Muscle layer of colon (tissue), 2 donors: ENCODE measurements around the gene TSPAN9.

Source experiments
- H3K27ac ChIP-seq: one replicate; pipeline ENCODE4 v1.7.0; 2013; ENCODE audit warnings: low read depth, mild to moderate bottlenecking, low read length, moderate library complexity
- H3K27me3 ChIP-seq, 2 donors: one replicate each; pipeline ENCODE4 v1.7.0; 2013; ENCODE audit warnings: low read length in 2 of 2, mild to moderate bottlenecking in 2 of 2; ENCODE audit not compliant: insufficient read depth in 2 of 2, control insufficient read depth in 1 of 2
- H3K36me3 ChIP-seq: one replicate; pipeline ENCODE4 v1.7.0; 2013; ENCODE audit warnings: mild to moderate bottlenecking, low read length; ENCODE audit not compliant: insufficient read depth
- H3K4me1 ChIP-seq: one replicate; pipeline ENCODE4 v1.7.0; 2013; ENCODE audit warnings: mild to moderate bottlenecking, low read length; ENCODE audit not compliant: insufficient read depth
- H3K4me3 ChIP-seq, 2 donors: one replicate each; pipeline ENCODE4 v1.7.0; 2013; ENCODE audit warnings: low read length in 2 of 2, low read depth in 1 of 2, mild to moderate bottlenecking in 1 of 2, moderate library complexity in 1 of 2
- H3K9ac ChIP-seq: one replicate; pipeline ENCODE4 v1.7.0; 2013; ENCODE audit warnings: low read length
- H3K9me3 ChIP-seq: one replicate; pipeline ENCODE4 v1.7.0; 2013; ENCODE audit warnings: mild to moderate bottlenecking, low read length
- donor health status: abdominal sarcoma.
- donor health status: Adenocarcinoma of cecum.

Gene TSPAN9

DNA sequence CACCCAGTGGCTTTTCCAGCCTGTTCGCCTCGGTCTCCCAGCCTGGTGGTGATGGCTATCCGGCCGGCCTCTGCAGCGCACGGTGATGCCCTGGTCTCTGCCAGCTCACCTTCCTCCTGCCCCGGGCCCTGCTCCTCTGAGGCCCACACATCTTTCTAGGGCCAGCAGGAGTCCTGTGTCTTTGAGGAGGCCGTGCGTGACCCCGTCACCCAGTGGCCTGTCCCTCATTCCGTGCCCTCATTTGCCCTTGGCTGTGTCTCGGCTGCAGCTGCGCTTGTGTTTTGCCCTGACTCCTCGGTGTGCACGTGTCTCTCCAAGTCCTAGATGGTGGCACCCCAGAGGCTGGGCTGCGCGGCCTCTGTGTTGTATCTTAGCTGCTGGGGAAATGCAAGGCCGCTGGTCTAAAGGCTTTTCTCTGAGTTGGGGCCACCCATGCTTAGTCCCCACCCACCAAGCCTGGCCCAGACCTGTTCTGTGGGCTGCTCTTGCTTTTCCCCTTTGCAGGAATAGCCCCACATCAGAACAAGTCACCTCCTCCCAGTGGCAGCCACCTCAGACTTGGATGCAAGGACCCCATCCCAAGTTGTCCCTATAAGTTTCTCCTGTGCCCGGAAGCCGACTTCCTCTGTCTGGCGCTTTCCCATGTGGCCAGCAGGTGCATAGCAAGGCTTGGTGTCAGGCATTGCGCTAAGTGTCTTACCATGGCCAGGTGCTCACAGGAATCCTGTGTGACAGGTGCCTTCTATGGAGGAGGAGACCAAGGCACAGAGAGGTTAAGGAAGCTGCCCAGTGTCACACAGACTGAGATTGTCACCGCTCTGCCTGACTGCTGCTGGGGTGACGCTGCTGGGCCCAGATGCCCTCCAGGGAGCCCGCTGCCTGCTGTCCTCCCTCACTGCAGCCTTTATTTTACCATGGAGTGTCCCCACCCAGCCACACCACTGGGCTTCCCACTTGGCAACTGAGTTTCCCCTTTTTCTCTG, 64.5 kb downstream of the TSPAN9 start:
- Histone ChIP-seq H3K9me3 (no peaks in the 10 kb centered on the region), H3K27ac (no peak overlapping the region), H3K36me3 (no peaks in the 10 kb centered on the region), H3K4me1 (no peaks in the 10 kb centered on the region), H3K27me3 (peaks cover 0 to 3% of the 10 kb centered on the region in 2 donors), H3K4me3 (no peak overlapping the region), H3K9ac (no peak overlapping the region)

DNA sequence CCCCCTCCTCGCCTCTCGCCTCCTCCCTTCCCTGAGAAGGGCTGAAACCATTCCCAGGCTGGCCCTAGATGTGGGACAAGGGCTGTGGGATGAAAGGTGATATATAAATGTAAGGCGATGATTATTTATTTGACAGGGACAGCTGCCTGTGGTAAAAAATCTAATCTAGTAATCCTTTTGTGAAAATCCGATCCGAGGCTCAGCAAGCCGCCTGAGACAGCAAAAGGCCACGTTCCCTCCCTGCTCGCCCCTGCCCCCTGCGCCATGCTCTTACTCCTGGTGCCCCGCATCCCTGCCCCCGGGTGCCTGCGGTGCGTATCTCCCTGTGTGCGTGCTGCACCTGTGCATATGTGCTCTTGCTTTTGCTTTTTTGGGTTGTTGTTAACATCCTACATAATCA, 65.2 kb downstream of the TSPAN9 start:
- Histone ChIP-seq H3K4me3 (no peak overlapping the region), H3K4me1 (no peaks in the 10 kb centered on the region), H3K27ac (no peak overlapping the region), H3K36me3 (no peaks in the 10 kb centered on the region), H3K9ac (no peak overlapping the region), H3K27me3 (peaks cover 0 to 3% of the 10 kb centered on the region in 2 donors), H3K9me3 (no peaks in the 10 kb centered on the region)

DNA sequence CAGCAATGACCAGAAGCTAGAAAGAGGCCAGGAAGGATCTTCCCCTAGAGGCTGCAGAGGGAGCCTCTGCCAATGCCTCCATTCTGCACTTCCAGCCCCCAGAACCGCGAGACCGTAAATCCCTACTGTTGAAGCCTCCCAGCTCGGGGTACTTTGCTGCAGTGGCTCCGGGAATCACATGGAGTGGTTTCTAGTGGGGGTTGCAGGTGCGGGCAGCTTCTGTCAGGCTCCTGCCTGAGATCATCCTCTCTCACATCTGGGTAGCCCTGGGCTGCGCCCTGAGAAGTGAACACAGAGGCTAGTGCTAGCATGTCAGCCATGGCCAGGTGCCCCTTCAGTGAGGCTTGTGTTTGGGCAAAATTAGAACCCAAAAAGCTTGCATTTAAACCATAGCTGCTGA, 67.3 kb downstream of the TSPAN9 start:
- peaks cover 0 to 3% of the 10 kb centered on the region in 2 donors for H3K27me3 ChIP-seq
- H3K36me3 ChIP-seq = no peaks in the 10 kb centered on the region
- no peak overlapping the region for H3K4me3 ChIP-seq
- H3K9me3 ChIP-seq = no peaks in the 10 kb centered on the region
- no peak overlapping the region for H3K27ac ChIP-seq
- H3K9ac ChIP-seq = no peak overlapping the region
- peaks cover 6% of the 10 kb centered on the region for H3K4me1 ChIP-seq

DNA sequence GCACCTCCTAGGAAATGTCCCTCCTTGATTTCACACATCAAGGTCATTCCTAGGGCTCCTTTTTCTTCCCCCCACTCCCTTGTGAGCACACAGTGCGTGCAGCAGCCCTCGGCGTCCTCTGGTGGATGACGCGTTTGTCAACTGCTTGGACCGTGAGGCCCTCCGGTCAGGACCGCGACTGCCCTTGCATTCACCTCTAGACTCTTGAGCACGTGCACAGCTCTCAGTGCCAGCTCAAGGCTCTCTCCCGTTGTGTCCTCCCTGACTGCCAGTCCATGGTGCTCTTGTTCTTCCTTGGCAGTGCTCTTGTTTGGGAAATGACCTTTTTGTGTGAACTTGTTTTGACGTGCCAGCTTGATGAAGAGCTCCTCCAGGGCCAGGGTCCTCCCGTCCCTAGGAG, 67.9 kb downstream of the TSPAN9 start:
- H3K27me3 ChIP-seq = peaks cover 0 to 3% of the 10 kb centered on the region in 2 donors
- no peak overlapping the region for H3K9ac ChIP-seq
- H3K36me3 ChIP-seq = no peaks in the 10 kb centered on the region
- no peak overlapping the region for H3K27ac ChIP-seq
- no peaks in the 10 kb centered on the region for H3K9me3 ChIP-seq
- H3K4me3 ChIP-seq = no peak overlapping the region
- peaks cover 11% of the 10 kb centered on the region for H3K4me1 ChIP-seq

DNA sequence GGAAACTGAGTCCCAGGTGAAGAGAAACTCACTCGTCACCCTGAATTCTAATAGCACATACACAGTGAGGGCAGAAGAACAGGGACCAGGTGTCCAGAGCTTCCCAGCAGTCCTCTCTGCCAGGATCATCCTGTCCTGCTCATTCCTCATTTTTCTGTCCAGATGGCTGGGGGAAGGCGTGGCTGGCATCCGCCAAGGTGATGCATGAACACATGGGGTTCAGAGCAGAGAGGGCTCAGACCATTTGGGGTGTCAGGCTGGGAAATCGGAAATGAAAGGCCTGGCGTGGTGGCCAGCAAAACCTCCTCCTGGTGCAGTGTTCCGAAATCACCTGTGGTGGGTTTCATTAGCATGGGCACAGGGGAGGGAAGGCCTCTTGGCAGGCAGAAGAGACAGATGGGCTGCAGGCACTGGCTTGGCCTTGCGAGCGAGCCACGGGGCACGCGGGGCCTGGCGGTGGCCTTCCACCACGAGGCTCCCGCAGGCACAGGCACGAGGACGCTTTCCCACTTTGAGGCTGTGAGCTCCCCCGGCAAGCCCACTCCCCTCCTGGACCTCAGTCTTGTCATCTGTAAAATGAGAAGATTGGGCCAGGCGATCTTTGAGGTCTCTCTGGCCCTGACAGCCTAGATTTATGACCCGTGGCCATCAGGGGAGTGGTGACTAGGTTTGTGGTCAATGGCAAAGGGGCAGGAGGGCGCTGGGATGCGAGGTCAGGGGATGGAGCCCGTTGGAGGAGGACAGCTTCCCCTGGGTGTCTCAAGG, 68.5 kb downstream of the TSPAN9 start:
- no peak overlapping the region for H3K27ac ChIP-seq
- H3K4me3 ChIP-seq = no peak overlapping the region
- peaks cover 0 to 3% of the 10 kb centered on the region in 2 donors for H3K27me3 ChIP-seq
- no peak overlapping the region for H3K9ac ChIP-seq
- H3K4me1 ChIP-seq = peaks cover 18% of the 10 kb centered on the region
- no peaks in the 10 kb centered on the region for H3K9me3 ChIP-seq
- H3K36me3 ChIP-seq = no peaks in the 10 kb centered on the region

DNA sequence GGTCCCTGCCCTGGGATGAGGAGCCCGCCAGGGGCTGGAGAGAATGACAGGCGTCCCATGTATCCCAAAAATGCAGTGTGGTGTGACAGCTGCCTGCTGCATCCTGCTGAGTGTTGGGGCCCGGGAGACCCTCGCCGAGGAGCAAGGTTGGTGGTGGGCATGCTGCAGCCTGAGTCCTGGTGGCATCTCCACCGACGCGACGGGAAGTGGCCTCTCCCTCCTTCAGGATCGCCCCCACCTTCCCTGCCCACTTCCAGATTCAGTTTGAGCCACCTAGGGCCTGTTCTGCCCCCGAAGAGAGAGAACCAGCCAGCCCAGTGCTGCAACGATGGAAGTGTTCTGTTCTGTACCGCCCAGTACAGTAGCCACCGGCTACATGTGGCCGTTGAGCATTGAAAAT, 70.1 kb downstream of the TSPAN9 start:
- Histone ChIP-seq H3K4me1 (peaks cover 25% of the 10 kb centered on the region), H3K27ac (no peak overlapping the region), H3K36me3 (no peaks in the 10 kb centered on the region), H3K4me3 (no peak overlapping the region), H3K27me3 (peaks cover 0 to 3% of the 10 kb centered on the region in 2 donors), H3K9ac (no peak overlapping the region), H3K9me3 (no peaks in the 10 kb centered on the region)

DNA sequence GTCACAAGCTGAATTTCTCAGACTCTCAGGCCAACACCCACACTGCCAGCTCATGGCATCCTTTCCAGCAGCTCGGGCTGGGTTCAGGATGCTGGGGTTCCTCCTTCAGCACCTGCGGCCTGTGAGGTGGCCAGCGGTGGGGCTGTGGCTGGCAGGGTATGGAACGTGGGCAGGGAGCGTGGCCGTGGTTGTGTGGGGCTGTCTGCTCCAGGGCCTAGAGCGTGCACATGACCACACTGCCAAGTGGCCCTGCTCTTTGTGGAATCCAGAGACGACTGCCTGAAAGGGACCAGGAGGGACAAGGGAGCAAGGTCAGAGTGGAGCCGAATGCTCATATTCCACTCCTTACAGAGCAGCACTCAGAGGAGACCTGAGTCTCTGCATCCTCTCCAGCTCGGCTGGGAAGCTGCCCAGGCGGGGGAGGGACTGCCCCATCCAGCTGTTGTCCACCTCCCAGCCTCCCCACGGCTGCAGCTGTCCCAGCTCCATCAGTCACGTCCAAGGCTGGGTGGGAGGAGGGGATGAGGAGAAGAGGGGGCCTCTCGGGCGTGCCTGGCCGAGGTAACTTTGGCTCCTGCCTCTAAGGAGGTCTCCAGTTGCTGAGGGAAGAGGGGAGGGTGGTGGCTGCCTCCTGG, 71.3 kb downstream of the TSPAN9 start:
- Histone ChIP-seq H3K27me3 (peaks cover 0 to 3% of the 10 kb centered on the region in 2 donors), H3K27ac (no peak overlapping the region), H3K36me3 (no peaks in the 10 kb centered on the region), H3K4me3 (no peak overlapping the region), H3K4me1 (peaks cover 25% of the 10 kb centered on the region), H3K9me3 (no peaks in the 10 kb centered on the region), H3K9ac (no peak overlapping the region)

DNA sequence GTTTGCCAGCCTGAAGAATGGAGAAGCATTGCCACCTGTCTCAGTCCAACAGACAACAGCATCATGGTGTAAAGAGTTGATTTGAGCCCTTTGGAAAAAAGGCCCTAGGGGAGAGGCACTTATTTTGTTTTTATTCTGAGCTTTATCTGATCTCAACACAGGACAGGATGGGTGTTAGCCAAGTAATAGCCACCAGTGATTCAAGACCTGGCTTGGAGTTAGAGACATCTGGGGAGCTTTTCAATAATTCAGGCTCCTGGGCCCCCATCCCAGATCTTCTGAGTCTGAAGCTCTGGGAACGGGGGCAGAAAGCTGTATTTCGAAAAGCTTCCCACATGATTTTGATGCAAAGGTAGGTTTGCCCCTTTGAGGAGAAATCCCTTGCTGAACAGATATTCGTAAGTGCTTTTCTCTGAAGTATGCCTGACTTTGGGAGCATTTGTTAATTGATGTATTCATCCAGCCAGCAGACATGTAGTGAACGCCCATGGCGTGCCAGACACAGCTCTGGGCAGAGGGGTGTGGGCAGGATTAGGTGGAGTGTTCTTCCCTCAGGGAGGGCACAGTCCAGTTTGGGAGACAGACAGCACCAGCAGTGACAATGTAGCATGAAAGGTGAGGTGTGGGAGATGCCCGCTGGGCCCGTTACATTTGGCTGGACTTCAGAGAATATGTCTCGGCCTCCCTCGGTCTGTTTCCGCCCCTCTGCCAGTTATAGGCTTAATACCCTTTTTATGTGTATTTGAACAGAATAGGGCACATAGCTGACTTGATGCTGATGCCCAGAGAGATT, 72.5 kb downstream of the TSPAN9 start:
- Histone ChIP-seq H3K27me3 (peaks cover 0 to 3% of the 10 kb centered on the region in 2 donors), H3K27ac (no peak overlapping the region), H3K9me3 (no peaks in the 10 kb centered on the region), H3K9ac (no peak overlapping the region), H3K36me3 (no peaks in the 10 kb centered on the region), H3K4me3 (no peak overlapping the region), H3K4me1 (peaks cover 25% of the 10 kb centered on the region)

DNA sequence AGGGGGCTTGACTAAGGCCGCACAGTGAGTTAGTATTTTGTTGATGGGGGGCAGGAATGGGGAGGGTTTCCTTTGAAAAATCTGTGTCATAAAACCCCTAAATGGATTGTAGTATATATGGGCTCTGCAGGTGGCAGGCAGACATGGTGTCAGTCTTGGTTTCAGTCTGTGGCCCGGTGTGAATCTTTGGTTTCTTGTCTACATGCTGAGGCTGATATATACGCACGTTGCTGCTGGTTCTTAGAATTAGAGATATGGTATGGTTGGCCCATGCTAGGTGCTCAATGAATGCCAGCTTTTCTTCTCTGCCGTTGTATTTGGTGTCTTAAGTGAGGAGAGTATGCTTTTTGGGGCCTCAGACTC, 73.1 kb downstream of the TSPAN9 start:
- no peak overlapping the region for H3K4me3 ChIP-seq
- peaks cover 25% of the 10 kb centered on the region for H3K4me1 ChIP-seq
- H3K9me3 ChIP-seq = no peaks in the 10 kb centered on the region
- no peak overlapping the region for H3K27ac ChIP-seq
- no peaks in the 10 kb centered on the region for H3K36me3 ChIP-seq
- no peak overlapping the region for H3K9ac ChIP-seq
- peaks cover 0 to 3% of the 10 kb centered on the region in 2 donors for H3K27me3 ChIP-seq

DNA sequence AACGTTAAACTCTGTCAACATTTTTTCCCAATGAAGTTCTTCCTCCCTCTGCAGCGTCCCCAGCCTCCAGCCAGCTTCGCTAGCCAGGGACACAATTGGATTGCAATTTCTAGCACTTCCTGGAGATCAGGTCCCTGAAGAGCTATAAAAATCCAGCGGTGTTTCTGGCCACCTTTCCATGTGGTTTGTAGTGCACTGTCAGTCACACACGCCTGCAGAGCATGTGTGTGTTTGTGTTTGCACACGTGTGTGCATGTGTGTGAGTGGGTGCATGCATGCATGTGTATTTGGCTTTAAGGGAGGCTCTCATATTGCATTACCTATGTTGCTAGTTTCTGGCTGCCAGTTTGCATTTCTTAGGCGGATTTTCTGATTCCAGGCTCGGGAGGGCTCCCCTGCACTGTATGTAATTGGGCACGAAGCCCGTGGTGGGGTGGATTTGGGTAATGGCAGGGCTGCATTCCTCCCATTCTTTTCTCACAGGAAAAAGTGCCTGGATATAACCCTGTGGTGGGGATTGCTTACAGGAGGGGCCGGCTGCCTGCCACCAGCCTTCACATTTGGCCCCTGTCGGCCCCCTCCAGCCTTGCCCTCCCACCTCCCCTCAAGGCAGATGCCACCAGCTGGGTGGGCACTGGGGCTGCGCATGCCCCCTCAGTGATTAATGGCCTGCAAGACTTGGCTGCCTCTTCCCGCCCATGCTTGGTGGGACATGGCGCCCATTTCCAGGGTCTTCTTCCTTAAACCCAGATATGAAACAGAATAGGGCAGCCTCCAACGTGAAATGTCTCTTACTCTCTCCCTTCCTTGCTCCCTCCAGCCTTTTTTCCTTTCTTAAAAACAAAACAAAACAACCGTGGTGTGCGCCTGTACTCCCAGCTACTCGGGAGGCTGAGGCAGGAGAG, 74.0 kb downstream of the TSPAN9 start:
- no peak overlapping the region for H3K4me3 ChIP-seq
- H3K9me3 ChIP-seq = no peaks in the 10 kb centered on the region
- H3K9ac ChIP-seq = no peak overlapping the region
- no peaks in the 10 kb centered on the region for H3K36me3 ChIP-seq
- no peak overlapping the region for H3K27ac ChIP-seq
- H3K4me1 ChIP-seq = peaks cover 25% of the 10 kb centered on the region
- H3K27me3 ChIP-seq = no peaks in the 10 kb centered on the region
